ENCODE measurements around the gene TMEM128.
"Not testable (repeated sequence)": the region's sequence is repeated elsewhere in the genome, so short reads cannot be mapped to it uniquely, and the experiment has no call there.

The TMEM128 gene

DNA sequence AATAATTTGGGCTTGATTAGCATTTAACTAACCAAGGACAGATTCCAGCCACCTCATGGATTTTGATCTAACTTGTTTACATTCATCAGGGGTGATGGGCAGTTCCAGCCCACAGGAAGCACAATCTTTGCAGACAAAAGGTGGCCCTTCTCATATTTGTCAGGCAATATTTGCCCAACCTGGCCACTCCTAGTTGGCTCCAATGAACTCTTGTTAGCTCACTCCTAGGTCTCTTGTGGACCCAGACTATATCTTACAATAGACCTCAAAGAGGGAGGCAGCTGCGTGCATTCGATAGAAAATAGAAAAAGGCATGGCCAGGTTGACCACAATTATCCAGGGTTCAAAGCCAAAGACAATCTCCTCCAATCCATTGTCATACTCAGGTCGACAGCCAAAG, 59.5 kb downstream of the TMEM128 start:
- DNase-seq (ENCODE audit: low read depth in 2 of 2), result not testable (repeated sequence)

Data from stimulated activated CD4-positive, alpha-beta T cell treated with anti-CD3 and anti-CD28 coated beads, Interleukin-4, amount 100 ng/mL, for 48 hours (primary cell).